Duodenal mucosa (tissue), 2 donors: ENCODE data around the gene SZRD1.

ENCODE experiments used
- H3K27ac ChIP-seq: one replicate; pipeline ENCODE4 v1.7.0; 2013; ENCODE audit warnings: low read depth, low read length
- H3K27me3 ChIP-seq, 2 donors: one replicate each; pipeline ENCODE4 v1.7.0; 2013; ENCODE audit warnings: low read length in 2 of 2, control low read depth in 1 of 2; ENCODE audit not compliant: insufficient read depth in 2 of 2, control insufficient read depth in 1 of 2
- H3K36me3 ChIP-seq, 2 donors: one replicate each; pipeline ENCODE4 v1.7.0; 2013; ENCODE audit warnings: low read length in 2 of 2, control low read depth in 1 of 2; ENCODE audit not compliant: insufficient read depth in 2 of 2, control insufficient read depth in 1 of 2
- H3K4me1 ChIP-seq, 2 donors: one replicate each; pipeline ENCODE4 v1.7.0; 2013; ENCODE audit warnings: low read length in 2 of 2, control low read depth in 1 of 2; ENCODE audit not compliant: insufficient read depth in 2 of 2, control insufficient read depth in 1 of 2
- H3K4me3 ChIP-seq, 2 donors: one replicate each; pipeline ENCODE4 v1.7.0; 2013; ENCODE audit warnings: low read length in 2 of 2, low read depth in 1 of 2
- H3K9ac ChIP-seq, 2 donors: one replicate each; pipeline ENCODE4 v1.7.0; 2013; ENCODE audit warnings: low read length in 2 of 2, low read depth in 1 of 2
- H3K9me3 ChIP-seq, 2 donors: one replicate each; pipeline ENCODE4 v1.7.0; 2013; ENCODE audit warnings: low read length in 2 of 2, control low read depth in 1 of 2; ENCODE audit not compliant: control insufficient read depth in 1 of 2

SZRD1 gene

DNA sequence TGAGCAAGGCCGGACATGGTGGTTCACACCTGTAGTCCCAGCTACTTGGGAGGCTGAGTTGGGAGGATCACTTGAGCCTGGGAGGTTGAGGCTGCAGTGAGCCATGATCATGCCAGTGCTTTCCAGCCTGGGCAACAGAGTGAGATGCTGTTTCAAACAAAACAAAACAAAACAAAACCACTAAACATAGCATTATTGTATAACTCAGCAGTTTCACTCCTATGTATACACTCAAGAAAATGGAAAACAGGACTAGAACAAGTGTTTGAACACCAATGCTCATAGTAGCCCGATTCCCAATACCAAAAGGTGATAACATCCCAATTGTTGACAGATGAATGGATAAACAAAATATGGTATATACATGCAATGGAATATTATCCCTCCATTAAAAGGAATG, 71.5 kb downstream of the SZRD1 start:
- Histone ChIP-seq H3K36me3 (peaks cover 2 to 4% of the 10 kb centered on the region in 2 donors), H3K4me1 (peaks cover 4 to 24% of the 10 kb centered on the region in 2 donors), H3K4me3 (no peak overlapping the region), H3K27me3 (no peaks in the 10 kb centered on the region), H3K27ac (no peak overlapping the region), H3K9me3 (no peaks in the 10 kb centered on the region), H3K9ac (no peak overlapping the region)

DNA sequence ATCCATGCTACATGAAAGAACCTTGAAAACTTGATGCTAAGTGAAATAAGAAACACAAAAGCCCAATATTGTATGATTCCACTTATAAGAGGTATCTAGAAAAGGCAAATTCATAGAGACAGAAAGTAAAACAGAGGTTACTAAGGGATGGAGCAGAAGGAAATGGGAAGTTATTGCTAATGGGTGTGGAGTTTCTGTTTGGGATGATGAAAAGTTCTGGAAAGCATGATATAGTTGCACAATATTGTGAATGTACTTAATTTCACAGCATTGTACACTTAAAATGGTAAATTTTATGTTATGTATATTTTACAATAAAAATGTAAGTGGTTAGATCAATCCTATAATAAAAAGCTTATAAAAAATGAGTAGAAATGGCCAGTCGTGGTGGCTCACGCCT, 71.9 kb downstream of the SZRD1 start:
- H3K9me3 ChIP-seq, result no peaks in the 10 kb centered on the region
- H3K27ac ChIP-seq, result no peak overlapping the region
- no peak overlapping the region for H3K9ac ChIP-seq
- H3K36me3 ChIP-seq, result peaks cover 5 to 7% of the 10 kb centered on the region in 2 donors
- H3K27me3 ChIP-seq, result no peaks in the 10 kb centered on the region
- peaks cover 4 to 24% of the 10 kb centered on the region in 2 donors for H3K4me1 ChIP-seq
- no peak overlapping the region for H3K4me3 ChIP-seq

DNA sequence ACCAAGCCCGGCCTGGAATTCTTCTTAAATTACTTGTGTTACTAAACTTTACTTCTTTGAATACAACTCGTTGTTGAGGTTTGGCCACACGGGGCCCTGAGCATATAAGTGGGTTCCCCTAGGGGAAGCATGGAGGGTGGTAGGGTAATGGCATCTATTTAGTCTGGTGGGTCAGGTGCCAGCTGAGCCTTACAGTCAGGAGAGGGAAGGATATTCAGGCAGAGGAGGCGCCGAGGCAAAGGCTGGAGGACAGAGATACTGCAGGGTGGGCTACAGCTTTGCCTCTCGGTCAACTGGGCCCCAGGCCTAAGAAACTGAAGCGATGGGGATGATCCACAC, 73.1 kb downstream of the SZRD1 start:
- Histone ChIP-seq H3K9me3 (no peaks in the 10 kb centered on the region), H3K36me3 (peaks cover 9 to 16% of the 10 kb centered on the region in 2 donors), H3K9ac (peak overlapping the region; percentile 96 to 99), H3K4me3 (peak overlapping the region; percentile 98 to 100), H3K27me3 (no peaks in the 10 kb centered on the region), H3K27ac (no peak overlapping the region), H3K4me1 (peaks cover 4 to 24% of the 10 kb centered on the region in 2 donors)

DNA sequence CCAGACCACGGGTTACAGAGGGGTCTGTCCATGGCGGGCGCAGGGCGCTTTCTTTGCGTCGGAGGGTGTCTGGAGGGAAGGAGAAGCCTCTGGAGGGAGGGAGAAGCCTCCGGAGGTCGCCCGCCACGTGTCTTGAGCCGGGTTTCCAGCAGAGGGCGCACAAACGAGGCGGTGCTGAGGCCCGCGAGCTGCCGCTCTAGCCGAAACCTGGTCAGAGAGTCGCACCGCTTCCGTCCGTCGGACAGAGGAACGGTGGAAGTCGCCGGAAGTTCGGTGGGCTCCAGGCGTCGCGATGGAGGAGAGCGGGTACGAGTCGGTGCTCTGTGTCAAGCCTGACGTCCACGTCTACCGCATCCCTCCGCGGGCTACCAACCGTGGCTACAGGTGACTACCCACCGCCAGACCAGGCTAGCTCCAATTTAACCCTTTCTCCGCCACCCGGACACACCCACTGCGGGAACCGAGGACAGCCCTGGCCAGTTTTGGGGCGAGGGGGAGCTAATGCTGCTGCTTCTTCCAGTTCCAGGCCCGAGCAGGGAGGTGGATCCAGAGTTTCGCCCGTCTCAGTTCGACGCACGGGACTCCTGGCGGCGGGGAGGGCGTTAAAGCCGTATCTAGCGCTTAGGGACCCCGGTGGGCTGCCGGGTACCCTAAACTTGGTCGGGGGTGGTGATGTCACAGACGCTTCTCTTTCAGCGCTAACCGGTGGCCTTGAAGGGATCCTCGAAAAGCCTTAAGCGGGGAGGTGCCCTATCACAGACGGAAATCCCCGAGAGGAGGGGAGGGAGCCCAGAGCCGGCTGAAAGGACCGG, 73.6 kb downstream of the SZRD1 start, which contains the start of gene NECAP2:
NECAP2 (plus strand) TSS at position 255 of the 812 bp plus-strand sequence; CDS start at position 293, 38 bp downstream.
- H3K27ac ChIP-seq, result peak within 1 kb of the TSS; percentile 58
- no peaks in the 10 kb centered on the region for H3K27me3 ChIP-seq
- H3K4me3 ChIP-seq, result peak within 1 kb of the TSS; percentile 98 to 100
- H3K9ac ChIP-seq, result peak within 1 kb of the TSS; percentile 96 to 99
- H3K36me3 ChIP-seq, result peaks cover 9 to 20% of the 10 kb centered on the region in 2 donors
- H3K9me3 ChIP-seq, result no peaks in the 10 kb centered on the region
- H3K4me1 ChIP-seq, result peaks cover 4 to 24% of the 10 kb centered on the region in 2 donors

DNA sequence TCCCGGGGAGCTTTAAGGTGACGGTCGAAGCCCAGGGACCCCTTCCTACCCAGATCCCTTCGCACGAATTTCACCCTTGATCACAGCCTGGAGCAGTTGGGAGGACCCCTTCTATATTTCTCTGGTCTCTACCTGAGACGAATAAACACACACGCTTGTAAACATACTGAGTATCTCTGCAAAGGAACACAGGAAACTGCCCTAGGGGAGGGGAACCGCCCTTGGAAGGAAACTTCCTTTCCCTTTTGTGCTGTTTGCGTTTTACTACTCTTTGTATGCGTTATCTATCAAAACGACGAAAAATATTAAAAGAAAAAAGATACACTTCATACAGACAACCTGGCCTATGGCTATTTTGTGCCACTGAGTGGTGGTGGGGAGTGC, 74.2 kb downstream of the SZRD1 start:
- Histone ChIP-seq H3K4me3 (peak overlapping the region; percentile 98 to 100), H3K9me3 (no peaks in the 10 kb centered on the region), H3K36me3 (peaks cover 9 to 23% of the 10 kb centered on the region in 2 donors), H3K4me1 (peaks cover 4 to 24% of the 10 kb centered on the region in 2 donors), H3K9ac (peak overlapping the region; percentile 96 to 99), H3K27me3 (no peaks in the 10 kb centered on the region), H3K27ac (peak overlapping the region; percentile 58)

DNA sequence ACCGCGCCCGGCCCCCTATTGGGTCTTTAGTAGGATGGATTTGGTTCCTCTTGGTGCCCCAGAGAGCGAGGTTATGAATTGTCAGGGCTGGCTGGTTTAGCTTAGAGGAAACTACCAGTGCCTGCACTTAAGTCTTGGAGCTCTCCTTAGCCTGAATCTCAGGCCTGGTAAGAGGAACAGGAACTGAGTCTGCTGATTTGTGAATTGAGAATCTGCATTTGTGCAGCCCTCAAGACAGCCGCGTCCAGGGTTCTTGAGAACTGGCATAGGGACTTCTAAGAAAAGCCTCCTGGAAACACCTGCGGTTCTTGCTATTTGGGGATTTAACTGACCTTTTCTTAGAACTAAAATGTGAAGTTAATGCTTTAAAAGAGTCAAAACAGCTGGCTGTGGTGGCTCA, 75.2 kb downstream of the SZRD1 start:
- H3K27me3 ChIP-seq, result no peaks in the 10 kb centered on the region
- peaks cover 12 to 28% of the 10 kb centered on the region in 2 donors for H3K36me3 ChIP-seq
- H3K9ac ChIP-seq, result no peak overlapping the region
- no peaks in the 10 kb centered on the region for H3K9me3 ChIP-seq
- no peak overlapping the region for H3K4me3 ChIP-seq
- H3K27ac ChIP-seq, result no peak overlapping the region
- H3K4me1 ChIP-seq, result peaks cover 4 to 24% of the 10 kb centered on the region in 2 donors

DNA sequence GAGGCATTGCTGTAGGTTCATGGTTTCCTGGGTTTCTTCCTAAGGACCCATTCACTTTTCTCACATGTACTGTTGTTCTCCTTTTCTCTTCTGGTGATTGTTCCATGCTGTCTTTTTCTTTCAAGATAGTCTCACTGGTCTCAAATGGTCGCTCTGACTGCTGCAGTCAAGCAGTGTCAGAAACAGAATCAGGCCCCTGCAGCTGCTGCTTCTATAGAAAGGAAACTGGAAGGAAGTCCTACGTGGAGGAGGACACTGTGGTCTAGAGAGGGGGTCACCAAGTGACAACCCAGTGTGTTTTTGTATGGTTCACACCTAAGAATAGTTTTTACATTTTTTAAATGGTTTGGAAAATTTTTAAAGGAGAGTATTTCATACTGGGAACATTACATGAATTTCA, 75.9 kb downstream of the SZRD1 start:
- no peak overlapping the region for H3K4me3 ChIP-seq

DNA sequence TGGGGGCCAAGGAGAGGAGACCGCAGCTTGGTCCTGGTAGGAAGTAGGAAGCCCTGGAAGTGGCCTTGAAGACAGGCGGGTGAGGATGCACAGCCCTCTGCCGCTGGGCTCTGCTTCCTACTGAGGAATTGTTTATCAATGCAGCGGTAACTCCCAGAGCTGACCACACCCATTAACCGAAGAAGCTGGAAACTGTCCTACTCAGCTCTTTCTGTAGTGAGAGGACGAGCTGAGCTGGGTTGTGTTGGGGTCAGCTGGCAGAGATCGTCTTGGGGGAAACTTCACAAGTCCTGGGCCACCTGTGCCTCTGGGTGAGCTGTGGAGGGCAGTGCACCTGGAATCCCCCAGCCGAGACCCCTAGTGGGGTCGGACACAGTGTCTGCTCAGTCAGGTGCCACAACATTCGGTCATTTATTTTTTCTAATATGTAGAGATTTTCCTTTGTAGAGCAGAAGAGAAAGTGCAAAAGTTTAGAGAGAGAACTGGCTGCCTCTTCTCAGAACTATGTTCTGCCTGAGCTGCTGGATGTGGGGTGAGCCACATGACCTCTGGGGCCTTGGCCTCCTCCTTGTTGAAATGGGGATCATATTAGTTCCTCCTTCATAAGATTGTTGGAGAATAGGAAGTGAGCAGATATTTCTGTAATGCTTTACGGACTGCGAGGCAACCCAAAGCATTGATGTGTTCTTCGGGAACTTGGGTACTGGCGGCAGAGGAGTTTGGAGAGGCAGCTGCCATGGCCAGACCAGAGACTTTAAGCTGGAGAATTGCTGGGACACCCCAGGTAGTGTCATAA, 77.1 kb downstream of the SZRD1 start:
- H3K4me3 ChIP-seq, result no peak overlapping the region
- H3K27ac ChIP-seq, result no peak overlapping the region
- H3K9ac ChIP-seq, result no peak overlapping the region
- H3K36me3 ChIP-seq, result peaks cover 25 to 48% of the 10 kb centered on the region in 2 donors
- no peaks in the 10 kb centered on the region for H3K9me3 ChIP-seq
- no peaks in the 10 kb centered on the region for H3K27me3 ChIP-seq
- peaks cover 4 to 24% of the 10 kb centered on the region in 2 donors for H3K4me1 ChIP-seq

More for the DNA sequence above, 75.9 kb downstream of the SZRD1 start:
- Histone ChIP-seq H3K27me3 (no peaks in the 10 kb centered on the region), H3K27ac (no peak overlapping the region), H3K36me3 (peaks cover 14 to 35% of the 10 kb centered on the region in 2 donors), H3K9me3 (no peaks in the 10 kb centered on the region), H3K4me1 (peaks cover 4 to 24% of the 10 kb centered on the region in 2 donors), H3K9ac (no peak overlapping the region)

DNA sequence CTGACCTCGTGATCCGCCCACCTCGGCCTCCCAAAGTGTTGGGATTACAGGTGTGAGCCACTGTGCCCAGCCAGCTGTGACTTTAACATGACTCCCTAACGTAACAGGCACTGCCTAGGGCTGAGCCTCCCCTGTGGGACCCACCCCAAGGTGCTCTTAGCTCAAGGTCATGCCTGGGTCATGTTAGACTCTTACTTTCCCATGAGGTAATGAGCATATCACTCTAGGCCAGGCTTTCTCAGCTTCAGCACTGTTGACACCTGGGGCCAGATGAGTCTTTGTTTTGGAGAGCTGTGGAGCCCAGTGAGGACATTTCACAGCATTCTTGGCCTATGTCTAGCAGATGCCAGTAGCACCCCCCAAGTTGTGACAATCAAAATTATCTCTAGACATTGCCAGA, 78.0 kb downstream of the SZRD1 start:
- no peaks in the 10 kb centered on the region for H3K27me3 ChIP-seq
- H3K4me3 ChIP-seq, result no peak overlapping the region
- no peaks in the 10 kb centered on the region for H3K9me3 ChIP-seq
- H3K36me3 ChIP-seq, result peaks cover 32 to 56% of the 10 kb centered on the region in 2 donors
- H3K27ac ChIP-seq, result no peak overlapping the region
- peaks cover 4 to 23% of the 10 kb centered on the region in 2 donors for H3K4me1 ChIP-seq
- H3K9ac ChIP-seq, result no peak overlapping the region

DNA sequence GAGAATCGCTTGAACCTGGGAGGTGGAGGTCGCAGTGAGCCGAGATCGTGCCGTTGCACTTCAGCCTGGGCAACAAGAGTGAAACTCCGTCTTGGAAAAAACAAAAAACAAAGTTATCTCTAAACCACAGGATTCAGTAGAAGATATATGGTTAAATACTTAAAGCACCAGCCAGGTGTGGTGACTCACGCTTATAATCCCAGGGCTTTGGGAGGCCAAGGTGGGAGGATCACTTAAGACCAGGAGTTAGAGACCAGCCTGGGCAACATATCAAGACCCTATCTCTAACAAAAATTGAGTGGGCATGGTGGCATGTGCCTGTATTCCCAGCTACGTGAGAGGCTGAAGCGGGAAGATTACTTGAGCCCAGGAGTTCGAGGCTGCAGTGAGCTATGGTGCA, 79.1 kb downstream of the SZRD1 start:
- Histone ChIP-seq H3K9me3 (no peaks in the 10 kb centered on the region), H3K27ac (no peak overlapping the region), H3K4me1 (peaks cover 4 to 19% of the 10 kb centered on the region in 2 donors), H3K4me3 (no peak overlapping the region), H3K9ac (no peak overlapping the region), H3K27me3 (no peaks in the 10 kb centered on the region), H3K36me3 (peaks cover 32 to 65% of the 10 kb centered on the region in 2 donors)
